GM12801 (cell line): ENCODE results near the gene FRRS1L.

Source experiments
- TF ChIP-seq, protein P1 (sequence below): IDR thresholded peaks from one replicate; pipeline ENCODE4 v1.5.1; 2011; ENCODE audit warnings: control low read depth; ENCODE audit not compliant: insufficient read length; ENCODE audit errors: extremely low read depth

Gene FRRS1L

DNA sequence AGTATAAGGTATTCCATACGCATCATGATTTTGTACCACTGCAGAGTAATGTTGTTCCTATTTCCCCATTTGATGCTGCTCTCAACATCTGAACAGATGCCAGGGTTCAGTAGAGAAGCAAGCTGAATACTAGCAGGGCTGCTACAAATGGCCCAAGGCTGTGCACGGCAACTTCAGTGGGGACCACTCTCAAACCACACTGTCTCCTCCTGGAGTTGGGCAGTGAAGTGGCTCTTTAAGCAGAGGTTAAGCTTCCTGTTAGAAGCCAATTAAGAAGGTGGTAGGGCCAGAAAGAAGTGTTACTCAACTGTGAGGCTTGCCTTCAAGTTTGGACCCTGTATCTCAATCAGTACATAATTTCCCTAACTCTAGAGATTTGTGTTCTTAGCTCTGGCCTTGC is 79.3 kb downstream of the FRRS1L start:
- TF ChIP-seq, protein P1, sequence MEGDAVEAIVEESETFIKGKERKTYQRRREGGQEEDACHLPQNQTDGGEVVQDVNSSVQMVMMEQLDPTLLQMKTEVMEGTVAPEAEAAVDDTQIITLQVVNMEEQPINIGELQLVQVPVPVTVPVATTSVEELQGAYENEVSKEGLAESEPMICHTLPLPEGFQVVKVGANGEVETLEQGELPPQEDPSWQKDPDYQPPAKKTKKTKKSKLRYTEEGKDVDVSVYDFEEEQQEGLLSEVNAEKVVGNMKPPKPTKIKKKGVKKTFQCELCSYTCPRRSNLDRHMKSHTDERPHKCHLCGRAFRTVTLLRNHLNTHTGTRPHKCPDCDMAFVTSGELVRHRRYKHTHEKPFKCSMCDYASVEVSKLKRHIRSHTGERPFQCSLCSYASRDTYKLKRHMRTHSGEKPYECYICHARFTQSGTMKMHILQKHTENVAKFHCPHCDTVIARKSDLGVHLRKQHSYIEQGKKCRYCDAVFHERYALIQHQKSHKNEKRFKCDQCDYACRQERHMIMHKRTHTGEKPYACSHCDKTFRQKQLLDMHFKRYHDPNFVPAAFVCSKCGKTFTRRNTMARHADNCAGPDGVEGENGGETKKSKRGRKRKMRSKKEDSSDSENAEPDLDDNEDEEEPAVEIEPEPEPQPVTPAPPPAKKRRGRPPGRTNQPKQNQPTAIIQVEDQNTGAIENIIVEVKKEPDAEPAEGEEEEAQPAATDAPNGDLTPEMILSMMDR = no peak

DNA sequence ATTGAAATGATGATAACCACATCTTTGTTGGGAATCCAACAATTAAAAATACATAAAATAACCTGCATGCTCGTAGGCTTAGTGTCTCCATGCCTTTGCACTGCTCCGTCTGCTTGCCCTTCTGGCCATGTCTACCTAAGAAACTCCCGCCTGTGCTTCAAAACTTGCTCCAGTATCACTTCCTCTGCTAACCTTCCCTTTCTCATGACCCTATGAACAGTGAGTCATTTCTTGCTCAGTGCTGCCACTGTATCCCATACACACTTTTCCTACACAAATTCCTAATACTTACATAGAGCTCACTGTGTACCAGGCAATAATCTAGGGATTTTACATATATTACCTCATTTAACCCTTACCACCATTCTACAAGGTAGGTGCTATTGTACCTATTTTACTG is 80.8 kb downstream of the FRRS1L start:
- TF ChIP-seq, protein P1 = no peak

DNA sequence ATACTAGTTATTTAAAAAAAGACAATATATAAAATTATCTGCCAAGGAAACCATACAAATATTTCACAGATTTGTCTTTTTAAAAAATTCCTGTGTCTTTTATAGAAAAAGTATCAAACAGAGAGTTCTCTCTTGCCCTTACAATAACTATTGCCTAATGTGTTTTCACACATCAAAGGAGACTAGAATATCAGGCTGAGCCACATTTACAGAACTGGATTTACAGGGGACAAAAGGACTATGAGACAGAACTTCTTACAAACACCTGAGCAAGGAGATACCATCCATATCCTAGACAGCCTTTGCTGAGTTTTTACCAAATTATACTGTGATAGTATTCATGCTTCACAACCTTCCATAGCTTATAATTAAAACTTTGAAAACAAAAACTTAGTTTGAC is 81.5 kb downstream of the FRRS1L start:
- TF ChIP-seq, protein P1 = no peak

DNA sequence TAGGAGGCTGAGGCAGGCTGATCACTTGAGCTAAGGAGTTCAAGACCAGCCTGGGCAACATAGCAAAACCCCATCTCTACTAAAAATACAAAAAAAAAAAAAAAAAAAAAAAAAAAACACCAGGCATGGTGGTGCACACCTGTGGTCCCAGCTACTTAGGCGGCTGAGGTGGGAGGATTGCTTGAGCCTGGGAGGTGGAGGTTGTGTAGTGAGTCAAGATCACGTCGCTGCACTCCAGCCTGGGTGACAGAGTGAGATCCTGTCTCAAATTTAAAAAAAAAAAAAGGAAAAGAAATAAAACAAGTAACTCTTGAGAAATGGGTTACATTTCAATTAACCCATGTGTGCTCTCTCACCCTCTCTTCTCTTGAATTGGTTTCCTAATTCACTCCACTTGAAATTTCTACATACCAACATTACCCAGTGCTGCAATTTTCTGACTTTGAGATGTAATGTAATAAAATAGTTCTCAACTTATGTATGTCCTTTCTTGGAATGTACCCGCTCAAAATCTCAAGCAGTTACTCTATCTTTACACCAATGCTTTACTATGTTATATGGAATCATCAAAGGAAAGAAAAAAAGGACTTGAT is 83.1 kb downstream of the FRRS1L start:
- TF ChIP-seq, protein P1 = no peak

DNA sequence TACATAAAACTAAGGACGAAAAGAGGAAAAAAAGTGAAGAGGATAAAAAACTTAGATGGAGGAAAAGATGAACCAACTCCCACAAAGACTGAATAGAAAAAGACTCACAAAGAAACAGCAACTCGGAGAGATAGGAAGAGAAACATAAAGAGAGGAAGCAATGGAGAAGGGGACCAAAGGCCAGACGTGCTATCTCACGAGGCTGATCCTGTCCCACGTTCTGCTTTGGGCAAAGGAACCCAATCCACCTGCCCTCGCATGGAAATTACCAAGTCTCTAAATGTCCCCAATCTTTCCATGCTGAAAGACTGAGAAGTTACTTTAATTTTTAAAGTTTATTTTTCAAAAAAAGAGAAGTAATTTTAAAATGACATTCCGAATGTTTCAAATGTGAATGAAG is 83.9 kb downstream of the FRRS1L start:
- TF ChIP-seq, protein P1 = no peak

DNA sequence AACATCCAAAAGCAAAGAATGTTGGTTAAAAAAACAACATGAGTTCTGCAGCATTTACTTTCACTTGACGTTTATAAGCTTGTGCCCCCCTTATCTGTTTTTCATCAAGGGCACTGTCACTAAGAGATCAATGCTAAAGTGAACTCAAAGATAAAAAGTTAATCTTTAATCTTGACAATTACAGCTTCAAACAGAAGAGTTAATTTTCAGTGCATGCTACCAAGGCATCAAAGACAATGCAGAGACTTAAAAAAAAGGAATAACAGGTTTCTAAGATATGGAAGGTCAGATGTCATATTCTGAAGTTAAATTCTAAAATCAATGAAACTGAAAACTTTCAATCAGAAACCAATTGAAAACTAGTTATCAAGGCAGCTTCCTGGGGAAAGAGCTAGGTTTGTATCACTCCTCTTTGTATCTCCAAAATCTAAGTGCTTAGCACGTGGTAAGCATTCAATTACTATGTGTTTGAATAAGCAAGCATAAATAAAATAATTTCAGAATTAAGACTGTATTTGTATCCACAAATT is 84.9 kb downstream of the FRRS1L start:
- TF ChIP-seq, protein P1 = no peak
